GM18498 (cell line): ENCODE data around the gene MT1X.
"Not testable (repeated sequence)": the region's sequence is repeated elsewhere in the genome, so short reads cannot be mapped to it uniquely, and the experiment has no call there.

Source experiments
- ATAC-seq: cut with Tn5 transposase; IDR thresholded peaks from one replicate; pipeline ENCODE4 v1.9.1; 2021; ENCODE audit warnings: mild to moderate bottlenecking, moderate library complexity; ENCODE audit not compliant: unreplicated experiment

MT1X gene

DNA sequence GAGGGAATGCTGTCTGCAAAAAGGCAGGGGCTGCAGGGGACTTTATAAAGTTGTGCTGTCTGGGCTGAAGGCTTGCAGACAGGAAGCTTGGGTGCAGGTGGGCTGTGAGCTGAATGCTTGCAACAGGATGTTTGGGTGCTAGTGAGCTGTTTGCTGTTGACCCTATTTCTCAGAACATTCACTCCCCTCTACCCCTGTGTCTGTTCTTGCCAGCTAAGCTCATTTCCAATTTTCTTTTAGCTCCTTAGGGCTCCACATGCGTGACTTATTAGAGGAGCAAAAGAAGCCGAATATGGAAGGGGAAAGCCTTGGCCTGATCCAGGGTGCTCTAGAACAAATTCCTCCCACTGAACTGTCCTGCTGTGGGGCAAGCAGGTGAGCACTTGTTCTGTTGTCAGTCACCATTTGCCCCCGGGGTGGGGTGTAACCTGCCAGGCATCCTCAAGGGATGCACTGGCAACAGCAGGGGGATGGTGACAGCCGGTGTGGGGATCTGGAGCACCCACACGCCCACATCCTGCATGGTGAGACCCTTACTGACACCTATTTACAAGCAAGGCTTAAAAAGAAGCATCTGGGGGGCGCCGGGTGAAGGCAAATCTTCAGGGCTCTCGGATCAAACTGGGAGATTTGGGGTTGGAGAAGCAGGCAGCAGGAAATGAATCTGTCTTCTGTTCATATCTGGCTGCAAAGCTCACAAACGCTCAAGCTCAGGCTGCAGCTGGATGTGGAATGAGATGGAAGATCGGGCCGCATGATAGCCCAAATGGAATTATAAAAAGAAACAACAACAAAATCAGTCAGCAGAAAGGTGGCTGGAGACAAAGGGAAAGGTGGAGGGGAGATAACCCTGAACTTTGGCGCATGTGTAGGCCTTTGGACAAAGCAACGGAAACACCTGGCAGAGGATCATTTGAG, 26.5 kb downstream of the MT1X start:
- ATAC-seq, result no peak

DNA sequence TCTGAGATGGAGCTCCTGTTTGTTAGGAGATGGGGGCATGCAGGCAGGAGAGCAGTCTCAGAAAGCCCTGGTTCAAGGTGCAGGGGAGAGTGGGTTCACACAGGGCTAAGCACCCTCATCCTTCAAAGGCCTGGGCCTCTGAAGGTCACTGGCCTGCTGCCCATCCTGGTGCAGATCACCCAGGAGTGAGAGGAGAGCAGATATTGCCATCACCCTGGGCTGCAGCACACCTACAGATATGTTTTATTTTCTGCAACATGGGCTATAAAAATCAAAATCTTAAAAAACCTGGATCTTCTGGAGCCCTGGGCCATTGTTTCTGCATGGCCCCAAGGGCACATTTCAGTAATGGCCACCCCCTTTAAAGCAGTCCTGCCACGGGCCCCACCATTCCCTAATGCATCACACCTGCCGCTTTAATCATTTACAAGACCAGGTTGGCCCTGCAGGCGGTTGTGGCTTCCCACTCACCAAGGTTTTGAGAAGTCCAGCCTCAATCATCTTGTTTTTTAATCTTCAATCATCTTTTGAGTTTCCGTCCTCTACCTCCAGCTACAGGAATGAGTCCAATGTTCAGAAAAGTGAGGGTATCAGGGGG, 27.3 kb downstream of the MT1X start:
- no peak for ATAC-seq

DNA sequence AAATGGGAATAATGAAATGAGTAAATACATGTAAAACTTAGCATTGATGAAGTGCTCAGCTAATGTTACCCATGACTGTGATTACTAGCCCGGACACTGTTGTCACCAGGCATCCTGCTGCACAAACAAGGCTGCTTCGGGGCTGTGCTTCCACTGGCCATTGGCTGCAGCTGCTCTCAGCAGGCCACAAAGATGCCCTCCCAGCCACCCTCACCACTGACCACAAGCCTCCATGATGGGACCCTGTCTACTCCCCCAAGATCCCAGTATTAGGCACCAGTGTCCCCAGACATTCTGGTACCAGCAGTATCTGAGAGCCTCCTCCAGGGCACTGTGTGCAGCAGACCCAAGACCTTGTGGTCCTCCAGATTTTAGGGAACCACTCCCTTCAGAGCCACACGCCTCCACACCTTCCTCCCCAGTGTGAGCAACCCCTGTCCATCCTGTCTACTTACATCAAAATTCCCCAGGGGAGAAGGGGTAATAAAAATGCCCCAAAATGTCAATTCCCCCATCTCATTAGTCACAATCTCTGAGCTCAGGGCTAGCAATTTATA, 28.0 kb downstream of the MT1X start:
- ATAC-seq, result no peak

DNA sequence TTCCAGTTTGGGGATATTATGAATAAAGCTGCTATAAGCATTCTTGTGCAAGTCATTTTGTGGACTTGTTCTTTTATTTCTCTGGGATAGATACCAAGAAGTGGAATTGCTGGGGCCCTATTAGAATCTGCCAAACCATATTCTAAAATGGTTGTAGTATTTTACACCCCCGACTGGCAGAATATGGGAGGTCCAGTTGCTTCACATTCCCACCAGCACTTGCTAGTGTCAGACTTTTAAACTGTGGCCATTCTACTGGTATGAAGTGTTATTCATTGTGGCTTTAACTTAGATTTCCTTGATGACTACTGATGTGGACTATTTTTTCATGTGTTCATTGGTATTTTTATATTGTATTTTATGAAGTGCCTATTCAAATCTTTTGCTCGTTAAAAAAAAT, 29.6 kb downstream of the MT1X start:
- no peak for ATAC-seq

DNA sequence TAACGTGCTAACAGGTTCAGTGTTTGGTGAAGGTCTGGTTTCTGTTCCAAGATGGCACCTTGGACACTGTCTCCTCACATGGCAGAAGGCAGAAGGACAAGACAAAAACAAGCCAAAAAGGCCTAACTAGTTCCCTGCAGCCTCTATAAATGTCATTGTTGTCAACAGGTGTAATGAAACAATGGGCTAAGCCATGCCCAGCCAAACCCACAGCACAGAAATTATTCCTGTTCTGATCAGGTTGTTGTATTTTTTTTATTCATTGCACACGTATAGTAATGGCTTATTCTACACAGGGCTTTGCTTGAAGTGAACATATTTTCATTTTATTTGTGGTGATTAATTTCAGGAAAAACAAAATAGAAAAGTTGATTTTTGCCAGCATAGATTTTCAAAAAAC, 31.5 kb downstream of the MT1X start:
- no peak for ATAC-seq

DNA sequence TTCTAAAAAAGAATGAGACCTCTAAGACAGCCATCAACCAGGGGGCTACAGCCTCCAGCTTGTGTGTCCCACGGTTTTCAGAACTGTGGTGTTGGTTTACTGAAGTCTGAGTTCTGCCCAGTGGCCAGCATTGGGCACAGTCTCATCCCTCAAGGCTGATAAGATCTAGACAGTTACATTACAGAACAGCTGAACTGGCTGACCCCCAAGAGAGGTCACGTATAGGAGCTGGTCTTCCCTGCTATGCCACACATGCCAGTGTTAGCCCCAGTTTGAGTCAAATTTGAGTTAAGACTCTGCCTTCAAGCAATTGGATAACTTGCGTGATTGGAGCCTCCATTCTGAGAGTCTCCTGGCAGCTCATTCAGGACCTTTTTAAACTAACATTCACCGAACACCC, 32.9 kb downstream of the MT1X start:
- ATAC-seq, result no peak

DNA sequence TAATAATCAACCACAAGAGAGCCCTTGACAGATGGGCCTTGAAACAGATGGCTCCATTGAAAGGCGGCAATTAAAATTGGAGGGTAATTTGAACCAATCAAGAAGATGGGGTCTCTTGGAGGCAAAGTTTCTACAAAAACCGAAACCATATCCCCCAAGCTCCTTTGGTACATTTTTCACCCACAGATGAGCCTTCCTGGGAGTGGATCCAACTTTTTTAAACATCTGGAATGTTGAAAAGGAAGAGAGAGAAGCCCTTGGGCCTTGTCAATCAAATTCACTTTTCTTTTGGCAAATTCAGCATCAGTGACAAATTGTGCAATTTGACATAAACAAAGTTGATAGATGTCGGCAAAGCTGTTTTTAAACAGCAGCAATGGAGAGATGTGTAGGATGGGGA, 34.5 kb downstream of the MT1X start:
- no peak for ATAC-seq

DNA sequence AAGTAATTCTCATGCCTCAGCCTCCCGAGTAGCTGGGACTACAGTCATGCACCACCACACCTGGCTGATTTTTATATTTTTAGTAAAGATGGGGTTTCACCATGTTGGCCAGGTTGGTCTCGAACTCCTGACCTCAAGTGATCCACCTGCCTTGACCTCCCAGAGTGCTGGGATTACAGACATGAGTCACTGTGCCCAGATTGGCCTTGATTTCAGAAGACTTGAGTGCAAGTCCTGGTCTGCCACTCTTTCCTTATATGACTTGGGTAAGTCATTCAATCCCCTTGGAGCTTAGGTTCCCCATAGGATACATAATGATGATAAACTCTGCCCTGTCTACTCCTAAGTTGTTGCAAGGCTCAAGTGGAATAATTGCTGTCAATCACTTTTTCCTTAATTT, 35.3 kb downstream of the MT1X start:
- not testable (repeated sequence) for ATAC-seq

DNA sequence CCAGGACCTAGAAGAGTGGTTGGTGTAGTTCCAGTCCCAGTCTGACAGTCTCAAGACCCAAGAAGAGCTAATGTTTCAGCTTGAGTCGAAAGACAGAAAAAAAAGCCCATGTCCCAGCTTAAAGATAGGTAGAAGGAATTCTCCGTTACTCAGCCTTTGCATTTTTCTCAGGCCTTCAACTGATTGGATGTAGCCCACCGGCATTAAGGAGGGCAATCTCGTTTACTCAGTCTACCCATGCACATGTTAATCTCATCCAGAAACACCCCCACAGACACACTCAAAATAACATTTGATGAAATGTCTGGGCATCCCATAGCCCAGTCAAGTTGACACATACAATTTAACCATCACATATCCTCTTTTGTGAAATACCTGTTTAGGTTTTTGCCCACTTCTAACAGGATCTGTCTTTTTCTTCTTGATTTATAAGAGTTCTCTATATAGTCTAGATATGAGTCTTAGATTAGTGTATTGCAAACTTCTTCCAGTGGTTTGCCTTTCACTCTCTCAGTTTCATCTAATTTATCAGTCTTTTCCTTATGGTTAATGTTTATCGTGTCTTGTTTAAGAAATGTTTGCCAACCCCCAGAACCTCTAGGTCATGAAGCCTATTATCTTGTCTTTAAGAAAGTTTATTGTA, 40.1 kb downstream of the MT1X start:
- no peak for ATAC-seq

DNA sequence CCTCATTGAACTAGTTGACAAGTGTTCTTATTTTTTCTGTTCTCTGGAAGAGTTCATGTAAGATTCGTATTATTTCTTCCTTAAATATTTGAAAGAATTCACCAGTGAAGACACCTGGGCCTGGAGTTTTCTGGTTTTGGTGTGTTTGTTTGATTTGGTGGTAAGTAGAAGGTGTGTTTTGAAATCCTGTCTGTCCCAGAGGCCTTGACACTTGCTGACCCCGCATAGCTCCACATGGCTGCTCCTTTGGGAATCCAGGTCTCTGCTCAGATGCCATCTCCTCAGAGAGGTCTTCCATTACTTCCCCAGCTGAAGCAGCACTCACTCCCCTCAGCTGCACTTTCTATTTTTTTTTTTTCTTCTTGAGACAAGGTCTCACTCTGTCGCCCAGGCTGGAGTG, 41.9 kb downstream of the MT1X start:
- no peak for ATAC-seq

DNA sequence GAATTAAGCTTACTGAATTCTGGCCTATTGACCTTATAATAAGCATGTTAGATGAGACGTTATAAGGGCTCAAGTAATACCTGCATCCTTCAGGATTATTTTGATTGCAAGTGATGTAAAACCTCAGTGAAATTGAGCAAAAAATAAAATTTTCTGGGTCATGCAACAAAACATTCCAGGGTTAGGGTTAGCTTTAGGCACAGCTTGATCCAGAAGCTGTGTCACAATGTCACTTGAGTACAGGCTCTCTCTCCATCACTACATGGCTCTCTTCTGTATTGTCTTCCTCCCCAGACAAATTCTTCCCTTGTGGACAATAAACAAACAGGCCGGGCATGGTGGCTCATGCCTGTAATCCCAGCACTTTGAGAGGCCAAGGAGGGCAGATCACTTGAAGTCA, 44.0 kb downstream of the MT1X start:
- ATAC-seq, result no peak

DNA sequence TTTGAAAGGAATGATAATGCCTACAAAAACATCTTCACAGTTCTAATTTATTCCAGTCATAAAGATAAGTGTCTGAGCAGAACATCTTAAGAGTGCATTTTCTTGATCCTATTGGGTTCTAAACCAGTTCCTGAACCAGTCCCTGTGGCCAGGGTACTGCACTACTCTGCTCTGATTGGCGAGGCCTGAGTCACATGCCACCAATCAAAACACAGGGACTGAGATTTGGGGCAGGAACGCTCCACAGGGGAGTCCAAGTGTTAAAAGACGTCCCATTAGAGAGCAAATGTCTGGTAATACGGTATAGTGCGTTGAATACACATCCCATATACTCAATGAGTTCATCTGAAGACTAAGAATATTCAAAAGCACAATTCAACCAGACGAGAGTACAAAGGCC, 44.7 kb downstream of the MT1X start:
- no peak for ATAC-seq

DNA sequence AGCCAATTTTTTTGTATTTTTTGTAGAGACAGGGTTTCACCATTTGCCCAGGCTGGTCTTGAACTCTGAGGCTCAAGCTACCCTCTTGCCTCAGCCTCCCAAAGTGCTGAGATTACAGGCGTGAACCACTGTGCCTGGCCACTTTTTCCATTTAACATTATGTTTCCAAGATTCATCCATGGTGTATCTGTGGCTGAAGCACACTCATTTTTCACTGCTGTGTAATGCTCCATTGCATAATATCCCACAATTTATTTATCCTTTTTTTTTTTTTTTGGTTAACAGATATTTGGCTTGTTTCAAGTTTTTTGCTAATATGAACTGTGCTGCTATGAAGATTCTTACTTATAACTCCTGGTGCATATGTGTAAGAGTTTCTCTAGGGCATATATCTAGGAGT, 45.8 kb downstream of the MT1X start:
- no peak for ATAC-seq

DNA sequence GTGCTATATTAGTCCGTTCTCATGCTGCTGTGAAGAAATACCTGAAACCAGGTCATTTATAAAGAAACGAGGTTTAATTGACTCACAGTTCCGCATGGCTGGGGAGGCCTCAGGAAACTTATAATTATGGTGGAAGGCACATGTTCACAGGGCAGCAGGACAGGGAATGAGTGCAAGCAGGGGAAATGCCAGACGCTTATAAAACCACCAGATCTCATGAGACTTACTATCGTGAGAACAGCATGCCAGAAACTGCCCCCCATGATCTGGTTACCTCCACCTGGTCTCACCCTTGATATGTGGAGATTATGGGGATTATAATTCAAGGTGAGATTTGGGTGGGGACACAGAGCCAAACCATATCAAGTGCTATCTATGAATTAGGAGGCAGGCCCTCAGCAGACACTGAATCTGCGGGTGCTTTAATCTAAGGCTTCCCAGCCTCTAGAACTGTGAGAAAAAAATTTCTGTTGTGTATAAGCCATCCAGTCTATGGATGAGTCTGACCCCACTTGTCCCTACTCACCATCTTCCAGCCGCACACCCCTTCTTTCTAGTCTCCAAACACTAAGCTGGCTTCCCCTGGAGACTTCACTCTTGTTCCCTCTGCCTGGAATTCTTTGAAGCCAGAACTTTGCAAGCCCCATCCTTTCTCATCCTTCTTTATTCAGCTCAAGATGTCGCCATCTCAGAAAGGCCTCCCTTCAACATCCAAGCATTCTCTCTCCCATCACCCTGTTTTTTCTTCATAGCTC, 46.9 kb downstream of the MT1X start:
- ATAC-seq, result no peak

DNA sequence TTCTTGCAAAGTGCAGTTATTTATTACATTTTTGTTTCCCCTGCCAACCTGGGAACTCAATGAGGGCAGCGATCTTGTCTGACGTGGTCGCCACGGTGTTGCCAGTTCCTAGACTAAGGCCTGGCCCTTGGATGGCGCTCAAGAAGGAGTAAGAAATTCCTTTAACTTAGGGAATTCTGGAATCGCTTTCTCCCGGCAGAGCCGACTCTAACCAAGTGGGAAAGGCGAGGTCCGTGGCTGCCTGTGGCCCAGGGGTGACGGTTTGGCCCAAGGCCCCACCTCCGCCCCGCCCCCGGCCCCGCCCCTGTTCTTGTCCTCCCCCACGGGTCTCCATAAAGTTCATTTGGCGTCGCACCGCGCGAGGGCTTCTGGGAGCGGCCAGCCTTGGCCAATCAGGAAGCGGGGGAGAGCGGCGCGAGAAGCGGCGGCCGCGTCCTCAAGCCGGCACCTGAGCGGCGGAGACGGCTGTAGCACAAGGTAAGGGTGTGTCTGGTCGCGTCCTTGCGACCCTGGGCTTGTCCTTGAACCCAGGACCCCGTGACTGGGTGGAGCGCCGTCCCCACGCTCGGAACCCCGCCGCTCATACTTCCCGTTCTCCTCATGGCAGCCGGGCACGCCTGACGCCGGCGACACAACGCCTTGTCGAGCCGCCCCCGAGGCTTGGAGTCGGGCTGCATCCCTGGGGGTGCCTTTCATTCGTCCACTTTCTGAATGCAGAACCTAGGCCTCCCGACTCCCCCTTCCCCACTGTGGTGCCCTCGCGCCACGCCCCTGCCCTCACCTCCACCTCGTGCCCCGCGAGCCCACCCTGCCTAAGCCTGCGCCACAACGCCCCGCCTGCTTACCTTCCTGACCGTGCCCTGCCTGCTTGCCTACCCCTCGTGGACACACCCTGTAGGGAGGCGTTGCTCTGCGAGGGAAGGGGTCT, 47.7 kb downstream of the MT1X start, which contains the start of gene NUP93:
Gene NUP93 (plus strand): TSS at position 395 of the 928 bp plus-strand sequence. CDS start 18,119 bp downstream, outside the sequence.
- peak; percentile 85 for ATAC-seq

DNA sequence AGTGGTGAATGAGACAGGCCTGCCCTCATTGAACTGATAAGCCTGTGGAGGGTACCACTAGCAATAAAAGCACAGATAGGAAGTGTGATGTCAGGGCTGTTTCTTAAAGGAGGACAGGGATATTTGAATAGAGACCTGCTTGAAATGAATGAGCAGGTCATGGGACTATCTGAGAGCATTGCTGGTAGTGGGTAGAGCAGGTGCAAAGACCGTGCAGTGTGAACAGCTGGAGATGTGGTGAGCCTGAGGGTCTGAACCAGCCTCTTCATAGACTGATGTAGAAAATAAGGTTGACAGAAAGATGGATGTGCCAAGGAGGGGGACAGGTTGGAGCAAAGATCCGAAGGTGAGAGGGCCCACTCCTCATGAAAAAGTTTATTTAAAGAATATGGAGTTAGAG, 50.1 kb downstream of the MT1X start:
- no peak for ATAC-seq

DNA sequence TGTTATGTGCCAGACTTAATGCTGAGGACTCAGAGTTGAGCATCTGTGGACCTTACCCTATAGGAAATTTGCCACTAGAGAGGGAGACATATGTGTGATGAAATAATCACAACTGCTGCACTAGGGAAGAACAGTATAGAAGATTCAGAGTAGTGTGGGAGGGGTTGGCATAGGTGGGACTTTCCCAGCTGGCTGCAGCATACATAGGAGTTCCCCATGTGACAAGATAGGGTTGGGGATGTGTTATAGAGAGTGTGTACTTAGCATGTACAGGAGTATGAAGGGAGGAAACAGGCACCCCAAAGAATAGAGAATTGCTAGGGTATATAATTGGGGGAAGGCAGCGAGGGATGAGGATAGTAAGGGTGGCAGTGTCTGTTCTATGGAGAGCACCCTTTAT, 50.6 kb downstream of the MT1X start:
- no peak for ATAC-seq
